ENCODE data around the gene MAP1LC3C. TPM values are rescaled to one million over a fixed set of nuclear protein-coding genes. Genes with fewer than 3 reads are reported as not detected.

Gene MAP1LC3C
- total and polyA plus RNA-seq, 2 experiments from 2014 or later: 0.27 to 0.45 TPM

DNA sequence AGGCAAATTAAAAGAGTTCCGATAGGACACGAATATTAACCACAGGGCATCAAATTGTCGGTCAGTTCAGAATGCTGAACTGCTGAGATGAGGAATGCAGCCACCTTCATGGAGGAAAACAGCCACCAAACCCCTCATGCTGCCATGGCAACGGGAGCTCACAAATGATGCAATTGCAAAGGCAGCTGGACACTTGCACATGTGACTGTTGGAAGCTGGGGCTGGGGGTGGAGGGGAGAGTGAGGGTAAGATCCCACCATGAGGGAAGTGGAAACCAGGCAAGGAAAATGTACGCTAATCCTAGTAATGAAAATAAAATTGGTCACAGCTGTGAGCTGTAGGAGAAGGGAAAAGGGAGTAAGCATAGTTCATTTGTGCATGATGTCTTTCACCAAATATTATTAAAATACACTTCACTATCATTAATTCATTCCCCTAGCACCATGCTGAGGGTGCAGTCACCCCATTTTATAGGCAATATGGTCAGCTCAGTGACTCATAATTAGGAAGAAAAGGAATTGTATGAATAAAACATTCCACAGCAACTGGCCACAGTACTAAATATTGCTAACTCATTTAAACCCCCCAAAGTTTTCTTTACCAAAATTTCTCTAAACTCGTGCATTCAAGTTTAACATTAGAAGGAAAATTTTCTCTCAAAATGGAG lies 26.1 kb downstream of the MAP1LC3C start:
- no peak overlapping the region for H3K27ac ChIP-seq
- DNase-seq (ENCODE audit: low spot score): peak; percentile 53
- 50% methylated on average over 6 of the region's 6 CpGs for whole genome bisulfite sequencing (ENCODE audit: low lambda C conversion rate, missing lambda C conversion rate)

DNA sequence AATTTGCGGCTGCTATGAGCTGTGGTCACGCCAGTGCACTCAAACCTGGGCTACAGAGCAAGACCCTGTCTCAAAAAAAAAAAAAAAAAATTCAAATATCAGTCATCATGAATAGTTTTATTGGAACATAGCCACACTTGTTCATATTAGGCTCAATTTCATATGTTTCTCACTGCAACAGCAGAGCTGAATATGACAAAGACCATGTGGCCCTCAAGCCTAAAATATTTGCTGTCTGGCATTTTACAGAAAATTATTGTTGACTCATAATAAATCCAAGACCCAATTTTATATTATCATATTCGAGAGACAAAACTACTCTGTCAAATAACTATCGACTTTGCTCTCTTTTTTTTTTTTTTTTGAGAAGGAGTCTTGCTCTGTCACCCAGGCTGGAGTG lies 30.3 kb downstream of the MAP1LC3C start:
- no peak overlapping the region for H2AFZ ChIP-seq
- no peak overlapping the region for H3K4me2 ChIP-seq
- H3K27me3 ChIP-seq: no peaks in the 10 kb centered on the region
- H3K9me2 ChIP-seq (replicated peaks; ENCODE audit: insufficient read depth): no peaks in the 10 kb centered on the region
- peaks cover 8% of the 10 kb centered on the region for H3K4me1 ChIP-seq (ENCODE audit: insufficient read depth)
- DNase-seq (ENCODE audit: low spot score): no peak
- H4K20me1 ChIP-seq (ENCODE audit: insufficient read depth, poor library complexity, severe bottlenecking): no peaks in the 10 kb centered on the region
- WGBS (ENCODE audit: low lambda C conversion rate, missing lambda C conversion rate): 47% methylated on average over 4 of the region's 4 CpGs
- no peak overlapping the region for H3K27ac ChIP-seq
- H3K79me2 ChIP-seq: no peaks in the 10 kb centered on the region
- H3K4me3 ChIP-seq: no peak overlapping the region
- H3K9me3 ChIP-seq (ENCODE audit: low read depth): no peaks in the 10 kb centered on the region
- TF ChIP-seq, protein P1, sequence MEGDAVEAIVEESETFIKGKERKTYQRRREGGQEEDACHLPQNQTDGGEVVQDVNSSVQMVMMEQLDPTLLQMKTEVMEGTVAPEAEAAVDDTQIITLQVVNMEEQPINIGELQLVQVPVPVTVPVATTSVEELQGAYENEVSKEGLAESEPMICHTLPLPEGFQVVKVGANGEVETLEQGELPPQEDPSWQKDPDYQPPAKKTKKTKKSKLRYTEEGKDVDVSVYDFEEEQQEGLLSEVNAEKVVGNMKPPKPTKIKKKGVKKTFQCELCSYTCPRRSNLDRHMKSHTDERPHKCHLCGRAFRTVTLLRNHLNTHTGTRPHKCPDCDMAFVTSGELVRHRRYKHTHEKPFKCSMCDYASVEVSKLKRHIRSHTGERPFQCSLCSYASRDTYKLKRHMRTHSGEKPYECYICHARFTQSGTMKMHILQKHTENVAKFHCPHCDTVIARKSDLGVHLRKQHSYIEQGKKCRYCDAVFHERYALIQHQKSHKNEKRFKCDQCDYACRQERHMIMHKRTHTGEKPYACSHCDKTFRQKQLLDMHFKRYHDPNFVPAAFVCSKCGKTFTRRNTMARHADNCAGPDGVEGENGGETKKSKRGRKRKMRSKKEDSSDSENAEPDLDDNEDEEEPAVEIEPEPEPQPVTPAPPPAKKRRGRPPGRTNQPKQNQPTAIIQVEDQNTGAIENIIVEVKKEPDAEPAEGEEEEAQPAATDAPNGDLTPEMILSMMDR (IDR thresholded peaks at IDR 0.05; ENCODE audit: poor library complexity): no peak
- TF ChIP-seq EZH2phosphoT487 (IDR thresholded peaks at IDR 0.05; ENCODE audit: low read depth, severe bottlenecking, unreplicated experiment) (no peak), EZH2 (IDR thresholded peaks at IDR 0.05; ENCODE audit: borderline replicate concordance) (no peak)
- H3K36me3 ChIP-seq (replicated peaks; ENCODE audit: insufficient read depth, low read depth): no peaks in the 10 kb centered on the region

More for the DNA sequence above, 26.1 kb downstream of the MAP1LC3C start:
- no peaks in the 10 kb centered on the region for H3K9me3 ChIP-seq (ENCODE audit: low read depth)
- no peaks in the 10 kb centered on the region for H3K79me2 ChIP-seq
- no peaks in the 10 kb centered on the region for H4K20me1 ChIP-seq (ENCODE audit: insufficient read depth, poor library complexity, severe bottlenecking)
- no peak overlapping the region for H3K4me2 ChIP-seq
- H3K36me3 ChIP-seq (replicated peaks; ENCODE audit: insufficient read depth, low read depth): no peaks in the 10 kb centered on the region
- no peak overlapping the region for H3K4me3 ChIP-seq
- H3K27me3 ChIP-seq: no peaks in the 10 kb centered on the region
- H3K4me1 ChIP-seq (ENCODE audit: insufficient read depth): peaks cover 8% of the 10 kb centered on the region
- no peaks in the 10 kb centered on the region for H3K9me2 ChIP-seq (replicated peaks; ENCODE audit: insufficient read depth)
- H2AFZ ChIP-seq: no peak overlapping the region
- no peak for TF ChIP-seq EZH2phosphoT487 (IDR thresholded peaks at IDR 0.05; ENCODE audit: low read depth, severe bottlenecking, unreplicated experiment)
- no peak for TF ChIP-seq EZH2 (IDR thresholded peaks at IDR 0.05; ENCODE audit: borderline replicate concordance)
- TF ChIP-seq, protein P1 (IDR thresholded peaks at IDR 0.05; ENCODE audit: poor library complexity): no peak

DNA sequence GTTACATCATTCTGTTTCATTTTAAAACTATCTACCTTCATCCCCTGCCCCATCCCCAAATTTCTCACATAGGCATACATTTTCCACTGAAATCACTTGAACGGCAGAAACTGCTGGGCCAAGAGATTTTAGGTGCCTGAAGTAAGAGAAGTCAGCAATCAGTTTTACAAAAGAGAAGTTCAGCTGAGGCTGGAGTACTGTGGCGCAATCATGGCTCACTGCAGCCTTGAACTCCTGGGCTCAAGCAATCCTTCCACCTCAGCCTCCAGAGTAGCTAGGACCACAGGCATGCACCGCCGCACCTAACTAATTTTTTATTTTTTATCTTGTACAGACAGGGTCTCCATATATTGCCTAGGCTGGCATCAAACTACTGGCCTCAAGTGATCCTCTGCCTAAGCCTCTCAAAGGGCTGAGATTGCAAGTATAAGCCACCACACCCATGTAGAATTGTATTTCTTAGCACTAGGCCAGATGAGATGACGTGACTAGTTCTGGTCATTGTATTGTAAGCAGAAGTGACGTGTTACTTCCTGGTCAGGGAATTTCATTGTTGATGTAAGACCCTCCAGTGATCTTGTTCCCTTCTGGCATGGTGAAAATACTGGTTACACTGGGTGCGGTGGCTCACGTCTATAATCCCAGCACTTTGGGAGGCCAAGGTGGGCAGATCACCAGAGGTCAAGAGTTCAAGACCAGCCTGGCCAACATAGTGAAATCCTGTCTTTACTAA lies 34.2 kb downstream of the MAP1LC3C start:
- Histone ChIP-seq H4K20me1 (ENCODE audit: insufficient read depth, poor library complexity, severe bottlenecking) (no peaks in the 10 kb centered on the region), H3K4me1 (ENCODE audit: insufficient read depth) (no peaks in the 10 kb centered on the region), H3K27me3 (no peaks in the 10 kb centered on the region), H3K79me2 (no peaks in the 10 kb centered on the region), H3K9me3 (ENCODE audit: low read depth) (no peaks in the 10 kb centered on the region), H3K4me2 (no peak overlapping the region), H3K9me2 (replicated peaks; ENCODE audit: insufficient read depth) (no peaks in the 10 kb centered on the region), H2AFZ (no peak overlapping the region), H3K36me3 (replicated peaks; ENCODE audit: insufficient read depth, low read depth) (no peaks in the 10 kb centered on the region), H3K27ac (no peak overlapping the region), H3K4me3 (no peak overlapping the region)
- no peak for DNase-seq (ENCODE audit: low spot score)
- TF ChIP-seq EZH2 (IDR thresholded peaks at IDR 0.05; ENCODE audit: borderline replicate concordance) (no peak), EZH2phosphoT487 (IDR thresholded peaks at IDR 0.05; ENCODE audit: low read depth, severe bottlenecking, unreplicated experiment) (no peak)
- TF ChIP-seq, protein P1 (IDR thresholded peaks at IDR 0.05; ENCODE audit: poor library complexity): no peak
- WGBS (ENCODE audit: low lambda C conversion rate, missing lambda C conversion rate): 91% methylated on average over 8 of the region's 8 CpGs

Measured in hepatocyte (in vitro differentiated cells).